Measurements from ENCODE around the gene GPN3.
"Not testable (repeated sequence)": the region's sequence is repeated elsewhere in the genome, so short reads cannot be mapped to it uniquely, and the experiment has no call there.

GPN3 gene

DNA sequence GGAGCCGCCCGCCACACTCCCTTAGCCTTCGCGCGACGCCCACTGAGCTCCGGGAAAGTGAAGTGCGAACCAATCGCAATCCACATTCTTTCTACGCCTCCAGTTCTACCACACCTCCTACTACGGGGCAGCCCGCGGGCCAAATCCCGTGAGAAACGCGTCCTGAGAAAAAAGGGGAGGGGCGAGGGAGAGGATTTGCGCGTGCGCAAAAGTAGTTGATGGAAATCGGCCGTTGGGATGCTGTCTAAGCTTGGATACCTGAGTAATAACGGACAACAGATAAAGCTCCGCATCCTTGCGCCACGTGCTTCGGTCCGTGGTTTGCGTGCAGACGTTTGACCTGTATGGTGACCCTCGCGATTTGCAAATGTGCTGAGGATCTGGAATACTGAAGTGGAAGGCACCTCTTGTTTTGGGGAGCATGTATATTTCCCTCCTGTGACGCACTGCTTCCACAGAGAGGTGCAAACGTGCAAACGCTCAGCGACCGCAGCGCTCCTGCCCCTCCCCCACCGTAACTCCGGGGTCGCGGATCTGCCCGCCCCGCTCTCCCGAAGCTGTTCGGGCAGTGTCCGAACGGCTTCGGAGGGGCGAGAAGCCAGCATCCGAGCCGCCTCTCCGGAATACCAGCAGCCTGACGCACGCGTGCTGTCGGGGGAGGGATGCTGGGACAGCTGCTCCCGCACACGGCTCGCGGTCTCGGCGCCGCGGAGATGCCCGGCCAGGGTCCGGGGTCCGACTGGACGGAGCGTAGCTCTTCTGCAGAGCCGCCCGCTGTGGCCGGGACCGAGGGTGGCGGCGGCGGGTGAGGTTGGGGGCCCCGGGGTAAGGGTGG lies at the start of gene GPN3, which contains the start of gene FAM216A:
GPN3 (minus strand) TSS at position 44 of the 835 bp plus-strand sequence. CDS start 54 bp downstream, outside the sequence.
FAM216A (plus strand) TSS at position 632 of the 835 bp plus-strand sequence; CDS start at position 663, 31 bp downstream.
- in situ Hi-C loops (cut with MboI; ENCODE audit: low sequenced_read_pairs), result no loop called here

DNA sequence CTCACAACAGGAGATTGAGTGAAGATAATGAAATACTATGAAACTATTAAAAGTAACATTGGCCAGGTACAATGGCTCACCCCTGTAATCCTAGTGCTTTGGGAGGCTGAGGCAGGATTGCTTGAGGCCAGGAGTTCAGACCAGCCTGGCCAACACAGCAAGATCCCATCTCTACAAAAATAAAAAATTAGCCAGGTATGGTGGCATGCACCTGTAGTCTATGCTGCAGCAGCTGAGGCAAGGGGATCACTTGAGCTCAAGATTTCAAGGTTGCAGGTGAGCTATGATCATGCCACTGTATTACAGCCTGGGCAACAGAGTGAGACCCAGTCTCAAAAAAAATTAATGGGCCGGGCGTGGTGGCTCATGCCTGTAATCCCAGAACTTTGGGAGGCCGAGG lies 48.9 kb upstream of the GPN3 start:
- in situ Hi-C loops (cut with MboI; ENCODE audit: low sequenced_read_pairs), result no loop called here

DNA sequence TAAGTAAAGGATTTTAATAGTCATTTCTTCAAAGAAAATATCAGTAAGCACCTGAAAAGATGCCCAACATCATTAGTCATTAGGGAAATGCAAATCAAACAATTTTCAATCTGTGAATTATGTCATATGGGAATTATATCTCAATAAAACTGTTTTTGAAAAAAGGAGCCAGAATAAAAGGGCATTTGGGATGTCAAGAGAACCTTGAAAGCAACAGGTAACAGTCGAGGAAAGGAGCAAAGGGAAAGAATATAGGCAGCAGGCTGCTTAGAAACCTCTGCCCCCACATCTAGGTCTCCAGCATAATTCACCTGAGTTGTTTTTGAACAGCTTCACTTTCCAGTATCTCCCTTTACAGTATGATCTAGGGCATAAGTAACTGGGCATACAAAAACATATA lies 46.3 kb upstream of the GPN3 start:
- in situ Hi-C loops (cut with MboI; ENCODE audit: low sequenced_read_pairs), result no loop called here

DNA sequence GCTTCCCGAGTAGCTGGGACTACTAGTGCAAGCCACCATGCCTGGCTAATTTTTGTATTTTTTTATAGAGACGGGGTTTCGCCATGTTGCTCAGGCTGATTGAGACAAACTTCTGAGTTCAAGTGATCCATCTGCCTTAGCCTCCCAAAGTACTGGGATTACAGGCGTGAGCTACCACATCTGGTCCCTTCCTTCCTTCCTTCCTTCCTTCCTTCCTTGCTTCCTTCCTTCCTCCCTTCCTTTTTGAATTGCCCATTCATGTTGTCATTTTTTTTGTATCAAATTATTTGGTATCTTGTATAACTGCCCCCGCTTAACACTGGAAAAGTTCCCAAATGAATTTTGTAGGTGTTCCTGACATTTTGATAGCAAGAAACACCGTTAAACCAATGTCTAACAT lies 45.8 kb upstream of the GPN3 start:
- in situ Hi-C loops (cut with MboI; ENCODE audit: low sequenced_read_pairs), result no loop called here

DNA sequence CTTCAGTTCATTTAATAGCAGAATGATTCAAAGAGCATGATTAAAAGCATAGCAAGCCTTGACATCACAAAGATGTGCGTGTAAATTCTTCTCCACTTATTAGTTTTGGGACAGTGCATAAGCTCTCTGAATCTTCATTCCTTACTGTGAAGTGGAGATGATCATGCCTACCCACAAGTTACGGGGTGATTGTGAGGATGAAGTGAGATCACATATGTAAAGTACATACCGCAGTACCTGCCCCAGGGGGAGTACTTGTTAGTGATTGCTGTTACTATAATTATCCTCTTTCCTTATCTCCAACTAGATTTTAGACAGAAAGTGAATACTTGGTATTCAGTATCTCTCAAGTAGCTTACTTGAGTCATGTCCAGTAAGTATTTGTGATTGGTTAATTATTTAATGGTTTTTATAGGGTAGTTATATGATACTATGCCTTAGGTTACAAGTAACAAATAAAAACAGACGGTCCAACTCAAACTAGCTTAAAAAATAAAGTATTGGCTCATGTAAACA lies 40.1 kb upstream of the GPN3 start:
- in situ Hi-C loops (cut with MboI; ENCODE audit: low sequenced_read_pairs), result no loop called here

DNA sequence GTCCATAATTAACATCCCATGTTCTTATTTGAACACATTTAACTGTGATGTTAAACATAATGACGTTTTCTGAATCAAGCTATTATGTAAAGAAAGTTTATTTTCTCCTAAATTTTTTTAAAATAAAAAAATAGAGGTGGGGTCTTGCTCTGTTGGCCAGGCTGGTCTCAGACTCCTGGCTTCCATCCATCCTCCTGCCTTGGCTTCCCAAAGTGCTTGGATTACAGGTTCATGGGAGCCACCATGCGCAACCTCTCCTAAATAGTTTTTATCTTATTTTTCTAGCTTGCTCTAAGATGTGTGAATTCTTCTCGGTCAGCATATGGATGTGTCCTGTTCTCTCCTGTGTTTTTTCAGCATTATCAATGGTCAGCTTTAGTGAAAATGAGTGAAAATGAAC lies 37.3 kb upstream of the GPN3 start:
- in situ Hi-C loops (cut with MboI; ENCODE audit: low sequenced_read_pairs), result no loop called here

DNA sequence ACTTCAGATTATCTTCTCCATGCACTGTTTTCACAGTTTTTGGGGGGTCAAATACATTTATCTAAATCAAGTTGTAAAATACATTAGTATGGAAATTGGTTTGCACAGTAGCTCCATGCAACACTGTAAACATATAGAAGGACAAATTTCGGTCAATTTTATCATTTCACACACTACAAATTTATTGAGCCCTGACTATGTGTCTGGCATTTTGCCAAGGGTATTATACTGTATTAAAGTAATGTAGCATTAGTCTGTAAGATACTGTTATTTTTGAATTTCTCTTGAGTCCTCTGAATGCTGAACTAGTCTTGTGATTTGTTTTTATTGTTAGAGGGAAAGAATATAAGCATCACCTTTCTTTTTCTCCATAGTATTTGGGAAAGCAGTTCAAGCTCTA lies 35.4 kb upstream of the GPN3 start:
- in situ Hi-C loops (cut with MboI; ENCODE audit: low sequenced_read_pairs), result no loop called here

DNA sequence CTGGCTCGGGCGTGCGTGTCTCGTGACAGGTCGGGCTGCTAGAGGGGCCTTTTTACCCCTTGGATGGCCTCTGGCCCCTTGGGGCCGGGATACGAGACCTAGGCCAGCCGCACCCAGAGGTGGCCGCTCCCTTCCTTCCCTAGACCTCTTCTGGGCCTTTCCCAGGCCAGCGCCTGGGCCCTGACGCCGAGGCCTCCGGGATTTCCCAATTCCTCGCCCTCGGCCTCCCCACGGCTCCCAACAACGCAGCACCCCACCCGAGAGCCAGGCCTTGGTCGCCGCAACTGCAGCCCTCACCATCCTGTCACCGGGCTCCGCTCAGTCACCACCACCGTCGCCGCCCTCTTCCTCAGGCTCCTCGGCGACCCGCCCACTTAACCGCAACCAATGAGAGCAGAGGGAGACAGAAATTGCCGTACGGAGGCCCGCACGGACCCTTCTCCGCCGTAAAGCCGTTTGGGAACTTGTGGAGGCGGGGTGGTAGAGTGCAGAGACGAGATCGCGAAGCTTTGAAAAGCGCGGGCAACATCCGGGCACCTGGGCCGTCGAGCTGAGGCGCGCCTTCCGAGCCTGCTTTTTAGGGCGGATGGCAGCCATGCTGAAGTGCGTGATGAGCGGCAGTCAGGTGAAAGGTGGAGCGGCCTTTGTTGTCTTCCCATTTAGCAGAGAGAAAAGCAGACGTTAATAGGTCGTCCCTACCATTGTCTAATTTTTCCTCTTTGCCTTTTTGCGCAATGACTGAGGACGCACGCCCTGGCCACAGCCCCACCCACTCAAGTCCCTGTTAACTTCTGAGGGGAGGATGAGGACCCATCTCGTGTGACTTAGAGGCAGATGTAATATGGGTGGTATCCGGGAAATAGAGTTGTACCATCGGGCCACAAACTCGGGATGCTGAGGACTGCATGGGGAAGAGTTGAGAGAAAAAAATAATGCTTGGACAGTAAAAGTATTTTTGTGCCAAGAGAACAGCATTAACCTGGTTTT lies 34.0 kb upstream of the GPN3 start, which contains the start of the genes RAD9B and VPS29:
RAD9B (plus strand) TSS at position 580 of the 987 bp plus-strand sequence; CDS start at position 587, 7 bp downstream.
VPS29 (minus strand) TSS at position 360 of the 987 bp plus-strand sequence; CDS start at position 300, 60 bp downstream.
- in situ Hi-C loops (cut with MboI; ENCODE audit: low sequenced_read_pairs), result no loop called here

DNA sequence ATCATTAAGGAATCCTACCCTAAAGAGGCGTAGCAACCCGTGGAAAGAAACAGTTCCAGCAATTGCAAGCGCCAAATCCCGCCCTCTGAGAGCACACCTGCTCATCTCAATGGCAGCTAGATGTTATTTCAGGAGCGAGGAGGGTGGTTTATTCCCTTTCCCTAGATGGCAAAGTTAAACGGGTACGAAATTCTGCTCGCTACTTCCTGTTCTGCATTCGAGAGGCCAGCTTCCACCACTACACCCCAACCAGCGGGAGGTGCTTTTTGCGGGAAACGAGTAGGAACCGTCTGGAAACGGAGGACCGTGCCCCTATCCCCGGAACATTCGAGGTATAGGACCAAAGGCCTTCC lies 33.3 kb upstream of the GPN3 start:
- in situ Hi-C loops (cut with MboI; ENCODE audit: low sequenced_read_pairs), result no loop called here

DNA sequence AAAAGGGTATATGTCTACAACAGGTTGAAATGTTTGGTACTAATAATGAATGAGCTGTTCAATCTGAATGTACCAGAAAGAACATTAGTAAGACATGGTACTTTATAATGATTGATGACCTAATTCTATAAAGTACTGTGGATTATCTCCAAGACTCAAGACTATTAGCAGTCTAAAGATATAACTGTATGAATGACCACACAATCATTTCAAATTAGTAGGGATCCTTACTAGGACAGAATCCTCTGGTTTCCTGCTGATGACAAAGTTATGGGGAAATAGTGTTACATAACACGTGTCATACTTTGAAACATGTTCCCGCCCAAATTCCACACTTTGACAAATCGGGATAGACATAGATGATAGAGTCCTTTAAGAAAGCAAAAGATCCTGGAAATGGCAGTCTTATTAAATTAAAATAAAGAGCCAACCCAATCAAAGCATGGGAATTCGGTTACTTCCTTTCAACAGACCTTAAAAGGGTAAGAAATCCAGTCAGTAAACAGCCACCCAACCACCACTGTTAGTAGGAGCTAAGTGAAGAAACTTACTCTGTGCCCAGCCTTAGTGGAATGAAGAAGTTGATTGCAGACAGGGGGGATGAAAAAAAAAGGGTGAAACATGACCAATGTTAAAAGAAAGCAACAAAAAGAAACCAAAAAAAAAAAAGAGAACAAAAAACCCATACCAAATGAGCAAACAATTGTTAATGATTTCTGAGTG lies 31.1 kb upstream of the GPN3 start:
- in situ Hi-C loops (cut with MboI; ENCODE audit: low sequenced_read_pairs), result no loop called here

DNA sequence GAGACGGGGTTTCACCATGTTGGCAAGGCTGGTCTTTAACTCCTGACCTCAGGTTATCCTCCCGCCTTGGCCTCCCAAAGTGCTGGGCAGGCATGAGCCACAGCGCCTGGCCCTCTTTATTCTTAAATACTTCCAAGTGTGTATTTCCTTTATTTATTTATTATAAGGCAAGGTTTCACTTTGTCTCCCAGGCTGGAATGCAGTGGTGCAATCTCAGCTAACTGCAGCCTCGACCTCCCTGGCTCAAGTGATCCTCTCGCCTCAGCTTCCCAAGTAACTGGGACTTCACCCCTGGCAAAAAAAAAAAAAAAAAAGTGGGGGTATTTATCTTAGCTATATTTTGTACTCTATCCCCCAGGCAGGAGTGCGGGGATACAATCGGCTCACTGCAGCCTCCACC lies 7.4 kb upstream of the GPN3 start:
- in situ Hi-C loops (cut with MboI; ENCODE audit: low sequenced_read_pairs), result no loop called here

DNA sequence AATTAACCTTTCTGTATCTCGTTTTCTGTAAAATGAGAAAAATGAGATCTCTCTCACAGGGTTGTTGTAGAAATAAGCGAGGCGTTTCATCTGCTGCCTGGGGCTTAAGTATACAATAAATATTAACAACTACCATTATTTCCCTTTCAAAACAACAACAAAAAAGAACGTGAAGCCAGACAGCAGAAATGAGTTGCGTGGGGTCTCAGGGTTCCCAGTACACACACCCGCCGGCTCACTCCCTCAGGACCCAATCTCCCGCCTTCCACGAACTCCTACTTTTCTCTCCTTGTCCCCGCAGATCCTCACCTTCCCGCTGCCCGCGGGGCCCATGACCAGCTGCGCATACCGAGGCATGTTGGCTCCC lies 227 bp downstream of the GPN3 start:
- in situ Hi-C loops (cut with MboI; ENCODE audit: low sequenced_read_pairs), result no loop called here

DNA sequence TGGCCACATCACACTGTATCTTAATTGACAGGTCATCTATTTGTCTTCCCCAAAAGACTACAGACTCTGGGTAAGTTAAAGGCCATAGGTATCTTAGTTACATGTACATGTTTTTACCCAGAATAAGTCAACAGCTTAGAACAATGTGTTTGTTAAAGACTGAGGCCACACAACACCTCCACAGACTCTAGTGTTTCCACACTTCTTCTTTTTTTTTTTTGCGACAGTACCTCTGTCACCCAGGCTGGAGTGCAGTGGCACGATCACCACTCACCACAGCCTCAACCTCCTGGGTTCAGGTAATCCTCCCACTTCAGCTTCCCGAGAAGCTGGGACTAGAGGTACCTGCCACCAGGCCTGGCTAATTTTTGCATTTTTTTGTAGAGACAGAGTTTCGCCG lies 1.3 kb downstream of the GPN3 start:
- in situ Hi-C loops (cut with MboI; ENCODE audit: low sequenced_read_pairs), result no loop called here

DNA sequence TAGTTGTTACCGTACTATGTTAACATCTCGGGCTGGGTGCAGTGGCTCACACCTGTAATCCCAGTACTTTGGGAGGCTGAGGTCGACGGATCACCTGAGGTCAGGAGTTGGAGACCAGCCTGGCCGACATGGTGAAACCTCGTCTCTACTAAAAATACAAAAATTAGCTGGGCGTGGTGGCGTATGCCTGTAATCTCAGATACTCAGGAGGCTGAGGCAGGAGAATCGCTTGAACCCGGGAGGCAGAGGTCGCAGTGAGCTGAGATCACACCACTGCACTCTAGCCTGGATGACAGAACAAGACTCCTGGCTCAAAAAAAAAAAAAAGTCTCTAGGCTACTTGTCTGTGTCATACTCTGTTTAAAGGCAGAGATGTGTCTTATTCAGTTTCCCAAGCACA lies 2.3 kb downstream of the GPN3 start:
- in situ Hi-C loops (cut with MboI; ENCODE audit: low sequenced_read_pairs), result not testable (repeated sequence)

DNA sequence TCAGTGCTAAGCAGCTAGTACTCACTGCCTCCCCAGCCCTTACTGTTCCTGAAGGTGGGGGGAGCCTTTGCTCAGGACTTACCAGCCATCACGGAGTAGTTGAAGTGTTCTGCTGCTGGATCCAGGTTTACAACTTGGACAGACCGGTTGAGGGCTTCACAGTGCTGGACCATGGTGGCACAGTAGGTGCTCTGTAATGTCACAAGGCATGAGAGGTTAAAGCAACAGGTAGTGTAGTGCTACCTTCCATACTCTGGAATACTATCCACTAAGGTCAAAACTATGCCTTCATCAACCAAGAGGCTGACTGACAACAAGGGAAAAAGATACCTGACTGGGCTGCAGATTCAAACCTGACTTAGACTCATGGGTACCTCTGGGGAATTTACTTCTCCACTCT lies 3.0 kb downstream of the GPN3 start:
- in situ Hi-C loops (cut with MboI; ENCODE audit: low sequenced_read_pairs), result no loop called here

DNA sequence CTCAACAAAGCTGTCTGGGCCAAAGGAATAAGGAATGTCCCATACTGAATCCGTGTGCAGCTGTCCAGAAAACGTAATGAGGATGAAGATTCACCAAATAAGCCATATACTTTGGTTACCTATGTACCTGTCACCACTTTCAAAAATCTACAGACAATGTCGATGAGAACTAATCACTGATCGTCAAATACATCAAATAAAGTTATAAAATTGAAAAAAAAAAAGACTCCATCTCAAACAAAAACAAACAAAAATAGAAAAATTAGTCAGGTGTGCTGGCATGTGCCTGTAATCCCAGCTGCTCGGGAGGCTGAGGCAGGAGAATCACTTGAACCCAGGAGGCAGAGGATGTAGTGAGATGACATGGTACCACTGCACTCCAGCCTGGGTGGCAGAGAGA lies 6.9 kb downstream of the GPN3 start:
- in situ Hi-C loops (cut with MboI; ENCODE audit: low sequenced_read_pairs), result not testable (repeated sequence)

DNA sequence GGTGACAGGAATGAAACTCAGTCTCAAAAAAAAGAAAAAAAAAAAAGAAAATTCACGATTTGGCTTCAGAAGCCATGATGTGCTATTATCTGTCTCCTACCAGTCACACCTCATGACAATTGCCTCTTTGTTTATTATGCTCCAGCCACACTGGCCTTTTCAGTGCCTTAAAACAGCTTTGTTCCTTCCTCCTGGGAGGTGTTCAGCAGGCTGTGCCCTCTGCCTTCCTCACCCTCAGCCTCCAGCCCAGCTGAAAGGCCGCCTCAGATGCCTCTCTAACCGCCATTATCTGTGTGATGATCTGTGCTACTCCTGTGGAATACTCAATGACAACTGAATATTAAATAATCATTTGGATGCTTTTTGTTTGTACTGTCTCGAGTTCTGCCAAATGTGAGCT lies 9.3 kb downstream of the GPN3 start:
- in situ Hi-C loops (cut with MboI; ENCODE audit: low sequenced_read_pairs), result no loop called here

DNA sequence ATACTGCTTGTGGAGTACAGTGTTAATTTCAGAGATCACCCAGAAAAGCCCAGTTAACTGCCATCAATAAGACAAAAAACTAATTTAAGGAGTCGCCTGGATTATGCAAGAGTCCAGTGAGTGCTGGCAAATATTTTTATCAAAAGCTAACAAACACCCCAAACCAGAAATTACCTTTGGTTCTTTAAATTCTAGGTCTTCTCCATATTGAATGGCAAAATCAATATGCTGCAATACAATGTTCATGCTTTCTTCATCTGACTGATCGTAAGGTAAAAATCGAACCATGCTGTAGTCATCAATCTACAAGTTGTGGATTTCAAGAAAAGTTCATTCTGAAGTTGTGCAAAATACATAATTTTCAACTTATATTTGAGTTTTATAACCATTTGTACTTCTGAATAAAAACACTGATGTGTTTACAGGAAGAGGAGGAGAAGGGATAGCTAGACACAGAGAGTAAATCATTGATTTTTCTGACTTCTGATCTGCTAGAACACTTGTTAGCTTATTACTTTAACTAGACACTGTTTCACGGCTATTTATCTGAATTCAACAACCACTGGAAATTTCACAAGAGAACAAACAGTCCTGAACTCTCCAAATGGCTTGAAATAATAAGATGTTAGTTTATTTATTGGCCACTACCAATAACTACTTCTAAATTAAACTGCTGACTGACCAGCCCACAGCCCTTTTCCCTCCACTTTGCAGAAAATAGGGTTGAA lies 14.3 kb downstream of the GPN3 start:
- in situ Hi-C loops (cut with MboI; ENCODE audit: low sequenced_read_pairs), result no loop called here

DNA sequence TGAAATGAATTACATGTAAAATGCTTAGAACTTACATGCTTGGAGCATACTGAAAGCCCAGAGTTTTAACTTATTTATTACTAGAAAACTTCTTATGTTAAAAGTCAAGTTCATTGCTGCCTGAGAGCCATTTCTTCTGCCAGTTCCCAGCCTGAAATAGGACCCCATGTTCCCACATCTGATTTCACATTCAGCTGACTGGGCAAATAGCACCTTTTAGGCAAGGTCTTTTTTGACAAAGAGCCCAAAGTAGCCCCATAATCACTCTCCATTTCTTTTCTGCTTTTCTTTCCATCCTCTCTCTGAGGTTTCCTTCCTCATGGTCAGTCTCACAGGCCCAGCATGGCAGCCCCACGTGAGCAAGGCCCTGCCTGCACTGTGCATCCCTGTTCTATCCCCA lies 16.8 kb downstream of the GPN3 start:
- in situ Hi-C loops (cut with MboI; ENCODE audit: low sequenced_read_pairs), result no loop called here

All from HL-60/S4 treated with phorbol 12-myristate 13-acetate at 8.2 ng/mL for 4 days and 3 days (cell line).